22Rv1 (cell line): ENCODE data around the gene SPG7.
A peak's percentile ranks its signal among the peaks of the same experiment; 100 is the strongest.
"Not testable (repeated sequence)": the region's sequence is repeated elsewhere in the genome, so short reads cannot be mapped to it uniquely, and the experiment has no call there.

ENCODE experiments used
- H3K27ac ChIP-seq: fragments of 450-650 bp; 2 replicates; pipeline ENCODE4 v1.5.1; 2017
- CTCF ChIP-seq: fragments of 450-650 bp; IDR thresholded peaks from 2 replicates; pipeline ENCODE4 v1.5.1; 2017; ENCODE audit warnings: mild to moderate bottlenecking
- ZFX ChIP-seq: fragments of 450-650 bp; IDR thresholded peaks from 2 replicates; pipeline ENCODE4 v1.6.1; 2017; ENCODE audit warnings: antibody characterized with exemption, borderline replicate concordance

Gene SPG7

GRCh38 chr16:89507834-89508590 is at the start of gene SPG7:
SPG7 (plus strand) TSS chr16:89508403; CDS start chr16:89508418, 15 bp downstream.
- peak within 1 kb of the TSS; percentile 80 for H3K27ac ChIP-seq

GRCh38 chr16:89458551-89458950 is 49.7 kb upstream of the SPG7 start:
- peak overlapping the region; percentile 27 for H3K27ac ChIP-seq
- TF ChIP-seq CTCF (no peak), ZFX (no peak)

More at GRCh38 chr16:89507834-89508590, at the start of gene SPG7:
- TF ChIP-seq CTCF = no peak
- TF ChIP-seq ZFX = no peak

- peak overlapping the region; percentile 27 for H3K27ac ChIP-seq
- TF ChIP-seq ZFX (no peak), CTCF (no peak)
Measured at GRCh38 chr16:89458967-89459366, 49.2 kb upstream of the SPG7 start.

GRCh38 chr16:89460556-89460955 is 47.6 kb upstream of the SPG7 start:
- TF ChIP-seq CTCF = no peak
- no peak for TF ChIP-seq ZFX
- H3K27ac ChIP-seq = no peak overlapping the region

- H3K27ac ChIP-seq = not testable (repeated sequence)
Measured at GRCh38 chr16:89461890-89462289, 46.3 kb upstream of the SPG7 start.

- not testable (repeated sequence) for H3K27ac ChIP-seq
Measured at GRCh38 chr16:89462639-89463038, 45.6 kb upstream of the SPG7 start.

- H3K27ac ChIP-seq = not testable (repeated sequence)
Measured at GRCh38 chr16:89463312-89463711, 44.9 kb upstream of the SPG7 start.

GRCh38 chr16:89466920-89467319 is 41.3 kb upstream of the SPG7 start:
- no peak overlapping the region for H3K27ac ChIP-seq
- TF ChIP-seq ZFX = no peak
- TF ChIP-seq CTCF = no peak

- TF ChIP-seq CTCF = no peak
- TF ChIP-seq ZFX = no peak
- no peak overlapping the region for H3K27ac ChIP-seq
Measured at GRCh38 chr16:89467382-89467781, 40.8 kb upstream of the SPG7 start.
